ENCODE measurements around the gene NAA80. TPM values are rescaled to one million over a fixed set of nuclear protein-coding genes. Genes with fewer than 3 reads are reported as not detected.

Gene NAA80
- polyA plus RNA-seq, 2 of the 4 experiments (the other 2 are of a cell fraction), result 3.1 to 5.3 TPM

Other genes starting within 250 kb of the NAA80 start
- 92.1 and 123 TPM in 2 replicates for gene RBM5, start 210.5 kb downstream of the NAA80 start, polyA plus RNA-seq (2011; rRNA removed)
- 66.3 to 87.3 TPM (median 78.9 TPM) in 3 replicates for gene RBM5, start 210.5 kb downstream of the NAA80 start, polyA plus RNA-seq (2017; fragmentation: RNase III; extraction: RNeasy Plus Mini Kit Qiagen cat#74134 plus additional on column Dnase treatment)
- gene SEMA3F, start 144.1 kb downstream of the NAA80 start, polyA plus RNA-seq (2011; rRNA removed), result 2.9 and 5.0 TPM in 2 replicates
- gene SEMA3F, start 144.1 kb downstream of the NAA80 start, polyA plus RNA-seq (2017; fragmentation: RNase III; extraction: RNeasy Plus Mini Kit Qiagen cat#74134 plus additional on column Dnase treatment), result 9.0 to 10.6 TPM (median 10.1 TPM) in 3 replicates
- not detected in 2 replicates for gene GNAT1, start 107.8 kb downstream of the NAA80 start, polyA plus RNA-seq (2011; rRNA removed)
- not detected in 3 replicates for gene GNAT1, start 107.8 kb downstream of the NAA80 start, polyA plus RNA-seq (2017; fragmentation: RNase III; extraction: RNeasy Plus Mini Kit Qiagen cat#74134 plus additional on column Dnase treatment)
- gene SLC38A3, start 94.1 kb downstream of the NAA80 start, polyA plus RNA-seq (2011; rRNA removed), result 0.05 and 0.12 TPM in 2 replicates
- 0.10 to 0.13 TPM in 2 of 3 replicates, not detected in the other for gene SLC38A3, start 94.1 kb downstream of the NAA80 start, polyA plus RNA-seq (2017; fragmentation: RNase III; extraction: RNeasy Plus Mini Kit Qiagen cat#74134 plus additional on column Dnase treatment)
- gene GNAI2, start 63.2 kb downstream of the NAA80 start, polyA plus RNA-seq (2011; rRNA removed), result 67.0 and 67.8 TPM in 2 replicates
- 44.6 to 48.8 TPM (median 47.4 TPM) in 3 replicates for gene GNAI2, start 63.2 kb downstream of the NAA80 start, polyA plus RNA-seq (2017; fragmentation: RNase III; extraction: RNeasy Plus Mini Kit Qiagen cat#74134 plus additional on column Dnase treatment)
- 6.5 and 6.8 TPM in 2 replicates for gene SEMA3B, start 30.3 kb downstream of the NAA80 start, polyA plus RNA-seq (2011; rRNA removed)
- 6.5 to 8.4 TPM (median 7.4 TPM) in 3 replicates for gene SEMA3B, start 30.3 kb downstream of the NAA80 start, polyA plus RNA-seq (2017; fragmentation: RNase III; extraction: RNeasy Plus Mini Kit Qiagen cat#74134 plus additional on column Dnase treatment)
- gene LSMEM2, start 20.3 kb downstream of the NAA80 start, polyA plus RNA-seq (2011; rRNA removed), result not detected in 2 replicates
- 0.09 TPM in 1 of 3 replicates, not detected in the others for gene LSMEM2, start 20.3 kb downstream of the NAA80 start, polyA plus RNA-seq (2017; fragmentation: RNase III; extraction: RNeasy Plus Mini Kit Qiagen cat#74134 plus additional on column Dnase treatment)
- 42.2 and 44.5 TPM in 2 replicates for gene IFRD2, start 7.0 kb downstream of the NAA80 start, polyA plus RNA-seq (2011; rRNA removed)
- 79.7 to 86.2 TPM (median 80.9 TPM) in 3 replicates for gene IFRD2, start 7.0 kb downstream of the NAA80 start, polyA plus RNA-seq (2017; fragmentation: RNase III; extraction: RNeasy Plus Mini Kit Qiagen cat#74134 plus additional on column Dnase treatment)
- gene HYAL3, start within 50 bp of the NAA80 start, polyA plus RNA-seq (2011; rRNA removed), result 3.0 and 5.2 TPM in 2 replicates
- gene HYAL3, start within 50 bp of the NAA80 start, polyA plus RNA-seq (2017; fragmentation: RNase III; extraction: RNeasy Plus Mini Kit Qiagen cat#74134 plus additional on column Dnase treatment), result 4.8 to 5.4 TPM (median 5.0 TPM) in 3 replicates
- gene HYAL1, start 4.2 kb upstream of the NAA80 start, polyA plus RNA-seq (2011; rRNA removed), result 1.1 and 1.6 TPM in 2 replicates
- gene HYAL1, start 4.2 kb upstream of the NAA80 start, polyA plus RNA-seq (2017; fragmentation: RNase III; extraction: RNeasy Plus Mini Kit Qiagen cat#74134 plus additional on column Dnase treatment), result 0.42 to 0.62 TPM (median 0.54 TPM) in 3 replicates
- gene HYAL2, start 23.3 kb upstream of the NAA80 start, polyA plus RNA-seq (2011; rRNA removed), result 31.0 and 34.6 TPM in 2 replicates
- gene HYAL2, start 23.3 kb upstream of the NAA80 start, polyA plus RNA-seq (2017; fragmentation: RNase III; extraction: RNeasy Plus Mini Kit Qiagen cat#74134 plus additional on column Dnase treatment), result 21.4 to 24.5 TPM (median 24.4 TPM) in 3 replicates
- gene TUSC2, start 28.8 kb upstream of the NAA80 start, polyA plus RNA-seq (2011; rRNA removed), result 23.5 and 26.7 TPM in 2 replicates
- 18.2 to 19.9 TPM (median 18.8 TPM) in 3 replicates for gene TUSC2, start 28.8 kb upstream of the NAA80 start, polyA plus RNA-seq (2017; fragmentation: RNase III; extraction: RNeasy Plus Mini Kit Qiagen cat#74134 plus additional on column Dnase treatment)
- gene RASSF1, start 41.4 kb upstream of the NAA80 start, polyA plus RNA-seq (2011; rRNA removed), result 11.9 and 15.4 TPM in 2 replicates
- gene RASSF1, start 41.4 kb upstream of the NAA80 start, polyA plus RNA-seq (2017; fragmentation: RNase III; extraction: RNeasy Plus Mini Kit Qiagen cat#74134 plus additional on column Dnase treatment), result 14.4 to 15.7 TPM (median 15.5 TPM) in 3 replicates
- gene ZMYND10, start 46.3 kb upstream of the NAA80 start, polyA plus RNA-seq (2011; rRNA removed), result 0.41 and 0.43 TPM in 2 replicates
- 0.71 to 0.84 TPM (median 0.77 TPM) in 3 replicates for gene ZMYND10, start 46.3 kb upstream of the NAA80 start, polyA plus RNA-seq (2017; fragmentation: RNase III; extraction: RNeasy Plus Mini Kit Qiagen cat#74134 plus additional on column Dnase treatment)
- gene NPRL2, start 51.4 kb upstream of the NAA80 start, polyA plus RNA-seq (2011; rRNA removed), result 19.9 and 28.5 TPM in 2 replicates
- gene NPRL2, start 51.4 kb upstream of the NAA80 start, polyA plus RNA-seq (2017; fragmentation: RNase III; extraction: RNeasy Plus Mini Kit Qiagen cat#74134 plus additional on column Dnase treatment), result 17.5 to 19.5 TPM (median 17.7 TPM) in 3 replicates
- gene CYB561D2, start 51.5 kb upstream of the NAA80 start, polyA plus RNA-seq (2011; rRNA removed), result 14.4 and 23.1 TPM in 2 replicates
- 17.2 to 17.9 TPM (median 17.7 TPM) in 3 replicates for gene CYB561D2, start 51.5 kb upstream of the NAA80 start, polyA plus RNA-seq (2017; fragmentation: RNase III; extraction: RNeasy Plus Mini Kit Qiagen cat#74134 plus additional on column Dnase treatment)
- gene TMEM115, start 60.1 kb upstream of the NAA80 start, polyA plus RNA-seq (2011; rRNA removed), result 17.4 and 18.8 TPM in 2 replicates
- 22.0 to 26.8 TPM (median 26.8 TPM) in 3 replicates for gene TMEM115, start 60.1 kb upstream of the NAA80 start, polyA plus RNA-seq (2017; fragmentation: RNase III; extraction: RNeasy Plus Mini Kit Qiagen cat#74134 plus additional on column Dnase treatment)
- 0.21 and 0.22 TPM in 2 replicates for gene CACNA2D2, start 204.2 kb upstream of the NAA80 start, polyA plus RNA-seq (2011; rRNA removed)
- 0.41 to 0.75 TPM (median 0.55 TPM) in 3 replicates for gene CACNA2D2, start 204.2 kb upstream of the NAA80 start, polyA plus RNA-seq (2017; fragmentation: RNase III; extraction: RNeasy Plus Mini Kit Qiagen cat#74134 plus additional on column Dnase treatment)

All from A549 (cell line).